Vagina (tissue), 2 donors: Measurements from ENCODE around the gene PLGRKT.

Experiments used
- POLR2A ChIP-seq, 2 donors: fragments of 450-650 bp; IDR thresholded peaks; one replicate each; pipeline ENCODE4 v1.6.1; 2017; ENCODE audit warnings: antibody characterized with exemption in 2 of 2, mild to moderate bottlenecking in 2 of 2, moderate library complexity in 2 of 2
- POLR2AphosphoS5 ChIP-seq, 2 donors: sonication (generic); formaldehyde crosslinking; IDR thresholded peaks; one replicate each; pipeline ENCODE4 v1.9.0; 2017; ENCODE audit warnings: antibody characterized with exemption in 2 of 2, mild to moderate bottlenecking in 2 of 2, low read depth in 1 of 2; ENCODE audit not compliant: insufficient read depth in 1 of 2
- TF ChIP-seq, protein P1 (sequence below), 3 experiments: fragments of 450-650 bp in 2 of 3; fragments of 200-600 bp in 1 of 3; sonication (generic) in 1 of 3; IDR thresholded peaks; one replicate each; pipeline ENCODE4 v1.5.1; 2017 to 2019; ENCODE audit warnings: antibody characterized with exemption in 3 of 3, mild to moderate bottlenecking in 2 of 3, moderate library complexity in 2 of 3

DNA sequence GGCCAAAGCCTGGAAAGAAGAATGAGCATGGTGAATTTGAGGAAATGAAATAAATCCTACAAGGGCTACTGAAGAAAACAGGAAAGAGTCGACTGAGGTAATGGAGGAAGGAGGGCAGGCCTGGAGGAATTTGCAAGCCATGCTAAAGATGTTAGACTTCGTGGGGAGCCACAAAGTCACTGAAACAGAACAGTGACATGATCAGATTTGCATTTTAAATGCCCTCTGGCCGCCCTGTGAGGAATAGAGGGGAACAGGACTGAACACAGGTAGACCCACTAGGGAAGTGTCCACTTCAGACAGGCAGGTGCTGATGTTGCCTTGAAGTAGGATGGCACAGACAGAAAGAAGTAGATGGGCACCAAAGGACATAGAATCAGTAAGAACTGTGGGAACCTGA lies 55.2 kb downstream of the PLGRKT start:
- TF ChIP-seq, protein P1, sequence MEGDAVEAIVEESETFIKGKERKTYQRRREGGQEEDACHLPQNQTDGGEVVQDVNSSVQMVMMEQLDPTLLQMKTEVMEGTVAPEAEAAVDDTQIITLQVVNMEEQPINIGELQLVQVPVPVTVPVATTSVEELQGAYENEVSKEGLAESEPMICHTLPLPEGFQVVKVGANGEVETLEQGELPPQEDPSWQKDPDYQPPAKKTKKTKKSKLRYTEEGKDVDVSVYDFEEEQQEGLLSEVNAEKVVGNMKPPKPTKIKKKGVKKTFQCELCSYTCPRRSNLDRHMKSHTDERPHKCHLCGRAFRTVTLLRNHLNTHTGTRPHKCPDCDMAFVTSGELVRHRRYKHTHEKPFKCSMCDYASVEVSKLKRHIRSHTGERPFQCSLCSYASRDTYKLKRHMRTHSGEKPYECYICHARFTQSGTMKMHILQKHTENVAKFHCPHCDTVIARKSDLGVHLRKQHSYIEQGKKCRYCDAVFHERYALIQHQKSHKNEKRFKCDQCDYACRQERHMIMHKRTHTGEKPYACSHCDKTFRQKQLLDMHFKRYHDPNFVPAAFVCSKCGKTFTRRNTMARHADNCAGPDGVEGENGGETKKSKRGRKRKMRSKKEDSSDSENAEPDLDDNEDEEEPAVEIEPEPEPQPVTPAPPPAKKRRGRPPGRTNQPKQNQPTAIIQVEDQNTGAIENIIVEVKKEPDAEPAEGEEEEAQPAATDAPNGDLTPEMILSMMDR (IDR thresholded peaks at IDR 0.05), result no peak
- no peak for TF ChIP-seq POLR2AphosphoS5 (IDR thresholded peaks at IDR 0.05; ENCODE audit: insufficient read depth in 1 of 2, low read depth in 1 of 2)
- TF ChIP-seq POLR2A (IDR thresholded peaks at IDR 0.05), result no peak
